Epithelial cell of esophagus (primary cell): ENCODE measurements around the gene MPRIP.
"Not testable (repeated sequence)": the region's sequence is repeated elsewhere in the genome, so short reads cannot be mapped to it uniquely, and the experiment has no call there.

Experiments
- DNase-seq: peaks from one replicate; pipeline ENCODE4 v3.0.0; 2010; ENCODE audit warnings: low read depth
- H3K4me3 ChIP-seq: 2 replicates; pipeline ENCODE4 v1.5.1; 2011; ENCODE audit warnings: mild to moderate bottlenecking, low read length, control low read depth
- TF ChIP-seq, protein P1 (sequence below): IDR thresholded peaks from 2 replicates; pipeline ENCODE4 v1.5.1; 2011; ENCODE audit warnings: low read depth, mild to moderate bottlenecking, low read length, control low read depth, inconsistent platforms; ENCODE audit not compliant: insufficient read depth; ENCODE audit errors: missing control alignments

Gene MPRIP

DNA sequence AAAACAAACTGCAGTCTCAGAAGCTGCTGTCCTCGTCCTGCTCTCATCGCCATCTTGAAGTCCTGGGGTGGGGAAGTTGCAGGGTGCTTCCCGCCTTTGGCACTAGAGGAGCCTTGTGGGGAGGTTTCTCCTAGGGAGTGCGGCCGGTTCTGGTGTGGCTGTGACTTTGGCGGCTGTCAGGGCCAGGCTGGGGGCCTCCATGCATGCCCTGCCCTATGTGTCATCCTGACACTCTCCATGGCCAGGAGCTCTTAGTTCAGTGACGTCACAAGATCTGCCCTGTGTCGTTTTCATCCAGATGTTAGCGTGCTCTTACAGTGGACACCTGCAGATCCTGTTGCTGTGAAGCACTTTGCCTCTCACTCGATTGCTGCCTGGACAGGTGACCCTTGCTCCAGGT, 114.3 kb downstream of the MPRIP start:
- DNase-seq = peak; percentile 37
- H3K4me3 ChIP-seq = no peak overlapping the region
- TF ChIP-seq, protein P1, sequence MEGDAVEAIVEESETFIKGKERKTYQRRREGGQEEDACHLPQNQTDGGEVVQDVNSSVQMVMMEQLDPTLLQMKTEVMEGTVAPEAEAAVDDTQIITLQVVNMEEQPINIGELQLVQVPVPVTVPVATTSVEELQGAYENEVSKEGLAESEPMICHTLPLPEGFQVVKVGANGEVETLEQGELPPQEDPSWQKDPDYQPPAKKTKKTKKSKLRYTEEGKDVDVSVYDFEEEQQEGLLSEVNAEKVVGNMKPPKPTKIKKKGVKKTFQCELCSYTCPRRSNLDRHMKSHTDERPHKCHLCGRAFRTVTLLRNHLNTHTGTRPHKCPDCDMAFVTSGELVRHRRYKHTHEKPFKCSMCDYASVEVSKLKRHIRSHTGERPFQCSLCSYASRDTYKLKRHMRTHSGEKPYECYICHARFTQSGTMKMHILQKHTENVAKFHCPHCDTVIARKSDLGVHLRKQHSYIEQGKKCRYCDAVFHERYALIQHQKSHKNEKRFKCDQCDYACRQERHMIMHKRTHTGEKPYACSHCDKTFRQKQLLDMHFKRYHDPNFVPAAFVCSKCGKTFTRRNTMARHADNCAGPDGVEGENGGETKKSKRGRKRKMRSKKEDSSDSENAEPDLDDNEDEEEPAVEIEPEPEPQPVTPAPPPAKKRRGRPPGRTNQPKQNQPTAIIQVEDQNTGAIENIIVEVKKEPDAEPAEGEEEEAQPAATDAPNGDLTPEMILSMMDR = no peak

DNA sequence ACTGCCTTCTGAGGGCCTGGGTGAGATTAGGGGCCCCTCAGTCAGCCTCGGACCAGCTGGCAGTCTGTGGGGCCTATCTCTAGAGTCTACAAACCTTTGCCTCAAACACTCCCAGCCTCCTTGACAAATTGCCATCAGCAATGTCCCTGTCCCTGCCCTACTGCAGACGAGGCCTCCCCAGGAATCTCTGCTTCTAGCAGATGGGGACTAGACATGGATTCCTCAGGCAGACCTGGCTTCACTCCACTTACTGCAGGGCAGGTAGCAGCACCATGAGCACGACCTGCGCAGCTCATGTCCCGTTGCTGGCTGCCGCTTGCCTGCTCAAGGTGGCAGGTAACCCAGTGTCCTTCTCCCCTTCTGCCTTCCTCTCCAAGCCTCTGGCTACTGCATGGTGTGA, 114.8 kb downstream of the MPRIP start:
- DNase-seq = no peak
- H3K4me3 ChIP-seq = no peak overlapping the region
- TF ChIP-seq, protein P1 = no peak

DNA sequence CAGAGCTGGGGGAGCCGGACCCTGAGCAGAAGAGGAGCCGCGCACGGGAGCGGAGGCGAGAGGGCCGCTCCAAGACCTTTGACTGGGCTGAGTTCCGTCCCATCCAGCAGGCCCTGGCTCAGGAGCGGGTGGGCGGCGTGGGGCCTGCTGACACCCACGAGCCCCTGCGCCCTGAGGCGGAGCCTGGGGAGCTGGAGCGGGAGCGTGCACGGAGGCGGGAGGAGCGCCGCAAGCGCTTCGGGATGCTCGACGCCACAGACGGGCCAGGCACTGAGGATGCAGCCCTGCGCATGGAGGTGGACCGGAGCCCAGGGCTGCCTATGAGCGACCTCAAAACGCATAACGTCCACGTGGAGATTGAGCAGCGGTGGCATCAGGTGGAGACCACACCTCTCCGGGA, 116.2 kb downstream of the MPRIP start:
- H3K4me3 ChIP-seq, DNase-seq: not testable (repeated sequence)

DNA sequence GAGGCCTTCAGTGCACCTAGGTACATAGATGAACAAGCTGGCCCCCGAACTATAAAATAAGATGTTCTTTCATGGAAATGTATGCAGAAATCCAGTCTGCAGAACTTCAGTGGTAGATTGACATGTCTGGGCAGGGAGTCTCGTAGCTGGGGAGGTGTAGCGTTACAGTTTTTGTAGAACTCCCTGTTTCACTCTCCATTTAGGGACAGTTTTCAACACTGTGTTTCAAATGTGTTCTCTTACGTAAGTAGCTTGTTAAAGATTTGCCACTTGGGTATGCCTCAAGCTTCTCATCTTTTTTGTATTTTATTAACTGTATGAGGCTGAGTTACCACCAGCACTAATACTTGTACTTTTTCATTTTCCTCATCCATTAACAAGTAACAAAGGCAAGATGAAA, 117.3 kb downstream of the MPRIP start:
- TF ChIP-seq, protein P1 = no peak
- H3K4me3 ChIP-seq = no peak overlapping the region
- DNase-seq = no peak

DNA sequence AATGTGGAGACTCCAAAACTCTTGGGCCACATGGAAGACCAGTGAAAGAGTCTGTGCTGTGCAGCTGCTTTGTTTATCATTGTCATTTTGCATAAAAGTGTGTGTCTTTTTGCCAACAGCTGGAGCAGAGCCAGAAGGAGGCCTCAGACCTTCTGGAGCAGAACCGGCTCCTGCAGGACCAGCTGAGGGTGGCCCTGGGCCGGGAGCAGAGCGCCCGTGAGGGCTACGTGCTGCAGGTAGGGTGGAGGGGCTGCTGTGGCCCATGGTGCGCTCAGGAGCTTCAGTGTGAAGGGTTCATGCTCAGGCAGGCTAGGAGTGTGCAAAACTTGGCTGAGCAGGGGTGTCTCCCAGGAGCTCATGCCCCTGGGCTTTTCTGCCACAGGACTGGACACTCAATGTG, 118.9 kb downstream of the MPRIP start:
- no peak overlapping the region for H3K4me3 ChIP-seq
- DNase-seq = no peak
- TF ChIP-seq, protein P1 = no peak

DNA sequence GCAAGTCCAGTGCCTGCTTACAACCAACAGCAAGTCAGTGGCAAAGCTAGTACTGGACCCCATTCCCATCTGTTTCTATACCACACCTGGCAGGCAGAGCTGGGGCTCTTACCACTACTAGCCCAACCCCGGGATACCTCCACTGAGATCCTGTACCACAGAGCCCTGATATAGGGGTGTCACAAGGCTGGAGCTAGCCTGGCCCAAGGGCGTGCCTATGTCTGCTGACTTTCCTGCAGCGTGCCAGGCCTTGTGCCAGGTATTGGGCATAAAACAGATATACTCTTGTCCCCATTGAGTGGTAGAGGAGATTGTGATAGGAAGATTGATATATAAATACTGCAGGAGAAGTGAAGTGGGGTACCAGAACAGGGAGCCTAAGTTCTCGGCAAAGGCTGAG, 119.5 kb downstream of the MPRIP start:
- DNase-seq = no peak
- TF ChIP-seq, protein P1 = no peak
- no peak overlapping the region for H3K4me3 ChIP-seq

DNA sequence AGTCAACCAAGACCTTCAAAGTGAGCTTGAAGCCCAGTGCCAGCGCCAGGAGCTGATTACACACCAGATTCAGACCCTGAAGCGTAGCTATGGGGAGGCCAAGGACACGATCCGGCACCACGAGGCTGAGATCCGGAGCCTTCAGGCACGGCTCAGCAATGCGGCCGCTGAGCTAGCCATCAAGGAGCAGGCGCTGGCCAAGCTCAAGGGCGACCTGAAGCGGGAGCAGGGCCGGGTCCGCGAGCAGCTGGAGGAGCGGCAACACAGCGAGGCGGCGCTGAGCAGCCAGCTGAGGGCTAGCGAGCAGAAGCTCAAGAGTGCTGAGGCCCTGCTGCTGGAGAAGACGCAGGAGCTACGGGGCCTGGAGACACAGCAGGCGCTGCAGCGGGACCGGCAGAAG, 121.9 kb downstream of the MPRIP start:
- TF ChIP-seq, protein P1 = no peak
- no peak overlapping the region for H3K4me3 ChIP-seq
- DNase-seq = no peak

DNA sequence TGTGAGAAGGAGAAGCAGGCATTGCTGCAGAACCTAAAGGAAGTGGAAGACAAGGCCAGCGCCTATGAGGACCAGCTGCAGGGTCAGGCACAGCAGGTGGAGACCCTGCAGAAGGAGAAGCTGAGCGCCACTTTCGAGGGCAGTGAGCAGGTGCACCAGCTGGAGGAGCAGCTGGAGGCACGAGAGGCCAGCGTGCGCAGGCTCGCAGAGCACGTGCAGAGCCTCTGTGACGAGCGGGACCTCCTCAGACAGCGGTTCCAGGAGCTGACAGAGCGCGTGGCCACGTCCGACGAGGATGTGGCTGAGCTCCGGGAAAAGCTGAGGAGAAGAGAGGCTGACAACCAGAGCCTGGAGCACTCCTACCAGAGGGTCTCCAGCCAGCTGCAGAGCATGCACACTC, 122.4 kb downstream of the MPRIP start:
- TF ChIP-seq, protein P1 = no peak
- H3K4me3 ChIP-seq = no peak overlapping the region
- no peak for DNase-seq
